ENCODE data around the gene TPP1. TPM values are rescaled to one million over a fixed set of nuclear protein-coding genes. Genes with fewer than 3 reads are reported as not detected.

TPP1 gene
- total and polyA plus RNA-seq, 2 of the 13 experiments (the other 11 are each of a cell fraction or from before 2014, with no cell fraction given), result 13.9 to 74.6 TPM

- no peak for TF ChIP-seq MIER3 (CRISPR knock-in tag; IDR thresholded peaks at IDR 0.05; ENCODE audit: borderline replicate concordance)
- no peak for TF ChIP-seq HOXA3 (CRISPR knock-in tag; IDR thresholded peaks at IDR 0.05)
- TF ChIP-seq NFE2L2 (IDR thresholded peaks at IDR 0.05; ENCODE audit: low read length), result no peak
- TF ChIP-seq THAP7 (CRISPR knock-in tag; IDR thresholded peaks at IDR 0.05), result no peak
- no peak for TF ChIP-seq ZBTB42 (CRISPR knock-in tag; IDR thresholded peaks at IDR 0.05)
- no peak for TF ChIP-seq ZNF275 (CRISPR knock-in tag; IDR thresholded peaks at IDR 0.05; ENCODE audit: borderline replicate concordance)
- TF ChIP-seq ZNF282 (IDR thresholded peaks at IDR 0.05; ENCODE audit: partially characterized antibody), result no peak
- 0 out of 2 replicates have a peak, but pooled peaks have one; percentile 49 for TF ChIP-seq ZBTB7B (CRISPR knock-in tag; IDR thresholded peaks at IDR 0.05)
- TF ChIP-seq AGO1 (IDR thresholded peaks at IDR 0.05; ENCODE audit: low read depth, low read length, poor library complexity, severe bottlenecking), result no peak
- TF ChIP-seq ATAD3A (CRISPR knock-in tag; IDR thresholded peaks at IDR 0.05), result no peak
- TF ChIP-seq FOXO4 (CRISPR knock-in tag; conservative IDR thresholded peaks at IDR 0.05), result no peak
- TF ChIP-seq GATAD1 (CRISPR knock-in tag; IDR thresholded peaks at IDR 0.05), result no peak
- no peak for TF ChIP-seq PATZ1 (CRISPR knock-in tag; IDR thresholded peaks at IDR 0.05)
- TF ChIP-seq BRF2 (CRISPR knock-in tag; IDR thresholded peaks at IDR 0.05), result no peak
- TF ChIP-seq NFIB (CRISPR knock-in tag; IDR thresholded peaks at IDR 0.05; ENCODE audit: borderline replicate concordance), result no peak
- no peak for TF ChIP-seq ZBTB34 (CRISPR knock-in tag; IDR thresholded peaks at IDR 0.05)
- TF ChIP-seq DZIP1 (CRISPR knock-in tag; IDR thresholded peaks at IDR 0.05), result no peak
- no peak for TF ChIP-seq RELA (CRISPR knock-in tag; IDR thresholded peaks at IDR 0.05)
Observed at GRCh38 chr11:6635082-6635932, 16.1 kb upstream of the TPP1 start (continued).

Measured in HepG2 (cell line).